K562 (cell line): ENCODE results near the gene CREG2. TPM values are rescaled to one million over a fixed set of nuclear protein-coding genes. Genes with fewer than 3 reads are reported as not detected.

Experiments
- ATAC-seq: fragments of 200-7000 bp; cut with Tn5 transposase; 3 replicates; pipeline ENCODE4 v1.9.1; 2020; ENCODE audit warnings: moderate library complexity
- BruUV-seq: library from RNA; stranded (reverse); fragments of 400-500 nt; replicated peaks from 2 replicates; lab custom pipeline; 2021; lab: Mats Ljungman, UMichigan
- CTCF ChIA-PET: fragments of 300-600 bp; formaldehyde crosslinking; extraction: SDS; loops from one replicate; lab custom pipeline; 2021; ENCODE audit warnings: low intra/inter-chr PET ratio; lab: Yijun Ruan, JAX
- POLR2A ChIA-PET: fragments of 300-600, 350-650 bp; sonication (Branson Sonifier 250); formaldehyde crosslinking; extraction: SDS; loops from one replicate; lab custom pipeline; 2021; ENCODE audit warnings: antibody characterized with exemption, inconsistent platforms; lab: Yijun Ruan, JAX
- DNase-seq, 4 experiments: peaks; one replicate each; pipeline versions ENCODE4 v3.0.0 to v3.0.0-alpha.2; 2011 to 2018; ENCODE audit warnings: low spot score in 3 of 4, mixed read lengths in 3 of 4; ENCODE audit errors: extremely low read depth in 1 of 4
- FAIRE-seq: peaks from 2 replicates; lab custom pipeline; 2011; peaks lifted over from hg19 to GRCh38; lab: Jason Lieb, UNC
- H2AFZ ChIP-seq: 2 replicates; pipeline ENCODE4 v1.6.0; 2011; ENCODE audit warnings: low read depth, low read length, control low read depth, inconsistent platforms
- H3K27ac ChIP-seq: fragments of 200-600 bp; 3 replicates; pipeline ENCODE4 v1.8.0; 2011; ENCODE audit warnings: low read depth, mild to moderate bottlenecking, control low read depth, inconsistent platforms, low read length, moderate library complexity, mixed read lengths; ENCODE audit errors: extremely low read depth
- H3K27me3 ChIP-seq, 2 experiments: fragments of 300-600 bp in 1 of 2; 2 replicates in 1 of 2; 3 replicates in 1 of 2; pipeline versions ENCODE4 v1.6.0 to v1.8.0; 2011; ENCODE audit warnings: inconsistent platforms in 2 of 2, low read length in 2 of 2, mild to moderate bottlenecking in 1 of 2, mixed read lengths in 1 of 2, moderate library complexity in 1 of 2; ENCODE audit not compliant: control insufficient read depth in 2 of 2, insufficient read depth in 2 of 2
- H3K36me3 ChIP-seq: fragments of 300-600 bp; 3 replicates; pipeline ENCODE4 v1.8.0; 2011; ENCODE audit warnings: mild to moderate bottlenecking, low read length, inconsistent platforms; ENCODE audit not compliant: control insufficient read depth, insufficient read depth
- H3K4me1 ChIP-seq, 2 experiments: fragments of 200-600 bp in 1 of 2; replicated peaks in 1 of 2; 2 replicates in 1 of 2; 3 replicates in 1 of 2; pipeline versions ENCODE4 v1.5.1 to v1.8.0; 2011; ENCODE audit warnings: inconsistent platforms in 2 of 2, low read length in 2 of 2, mild to moderate bottlenecking in 1 of 2, mixed read lengths in 1 of 2, moderate library complexity in 1 of 2; ENCODE audit not compliant: control insufficient read depth in 2 of 2, insufficient read depth in 2 of 2
- H3K4me2 ChIP-seq: 2 replicates; pipeline ENCODE4 v1.6.1; 2011; ENCODE audit warnings: low read length, control low read depth, inconsistent platforms, mixed read lengths; ENCODE audit not compliant: insufficient read depth
- H3K4me3 ChIP-seq: fragments of 200-600 bp; sonication (generic), shearing (Covaris generic); 2 replicates; pipeline ENCODE4 v1.5.1; 2016; ENCODE audit warnings: control low read depth, inconsistent platforms
- H3K79me2 ChIP-seq: fragments of 200-600 bp; 3 replicates; pipeline ENCODE4 v1.8.0; 2011; ENCODE audit warnings: low read length, inconsistent platforms; ENCODE audit not compliant: control insufficient read depth, insufficient read depth
- H3K9ac ChIP-seq, 2 experiments: 2 replicates each; pipeline versions ENCODE4 v1.6.0 to v1.6.1; 2011; ENCODE audit warnings: low read depth in 2 of 2, low read length in 2 of 2, control low read depth in 1 of 2, inconsistent platforms in 1 of 2, mild to moderate bottlenecking in 1 of 2, mixed read lengths in 1 of 2; ENCODE audit not compliant: insufficient read depth in 1 of 2
- H3K9me1 ChIP-seq: one replicate; pipeline ENCODE4 v1.6.0; 2011; ENCODE audit warnings: inconsistent platforms, mild to moderate bottlenecking, low read length, moderate library complexity; ENCODE audit not compliant: control insufficient read depth, insufficient read depth
- H3K9me3 ChIP-seq: replicated peaks from 2 replicates; pipeline ENCODE4 v1.5.1; 2011; ENCODE audit warnings: low read depth, low read length, inconsistent platforms; ENCODE audit not compliant: control insufficient read depth, insufficient read depth
- H4K20me1 ChIP-seq: replicated peaks from 2 replicates; pipeline ENCODE4 v1.6.1; 2011; ENCODE audit warnings: low read length, inconsistent platforms, mixed read lengths; ENCODE audit not compliant: control insufficient read depth, insufficient read depth
- BCL6 ChIP-seq: fragments of 250-450 bp; sonication (Bioruptor Pico); IDR thresholded peaks from 2 replicates; pipeline ENCODE4 v1.4.0; 2020
- CHD4 ChIP-seq: fragments of 200-600 bp; sonication (generic); IDR thresholded peaks from 3 replicates; pipeline ENCODE4 v1.6.1; 2012; ENCODE audit warnings: low read depth, mild to moderate bottlenecking, mixed read lengths, low read length, inconsistent platforms; ENCODE audit not compliant: insufficient read depth, insufficient replicate concordance, poor library complexity, severe bottlenecking
- EGR1 ChIP-seq: fragments of 450-650 bp; conservative IDR thresholded peaks from 2 replicates; pipeline ENCODE4 v1.6.1; 2017; ENCODE audit warnings: mild to moderate bottlenecking
- MAFK ChIP-seq: IDR thresholded peaks from 2 replicates; pipeline ENCODE4 v1.6.1; 2011; ENCODE audit warnings: low read length, improper control_type of control experiment
- PTTG1 ChIP-seq: fragments of 450-650 bp; IDR thresholded peaks from 2 replicates; pipeline ENCODE4 v1.6.1; 2016; ENCODE audit warnings: low read depth, mild to moderate bottlenecking, missing genetic modification characterization, missing compliant biosample characterization
- RBM22 ChIP-seq: fragments of 200-400 bp; formaldehyde crosslinking; IDR thresholded peaks from 2 replicates; pipeline ENCODE4 v1.6.1; 2018; ENCODE audit warnings: low read length, low read depth; ENCODE audit not compliant: poor library complexity, severe bottlenecking
- ZNF140 ChIP-seq: fragments of 250-450 bp; sonication (Bioruptor Pico); IDR thresholded peaks from 2 replicates; pipeline ENCODE4 v1.8.0; 2021; ENCODE audit warnings: moderate library complexity, mild to moderate bottlenecking, inconsistent platforms
- ZNF444 ChIP-seq: fragments of 250-450 bp; sonication (Bioruptor Pico); IDR thresholded peaks from 2 replicates; pipeline ENCODE4 v1.4.0; 2020; ENCODE audit warnings: mild to moderate bottlenecking, moderate library complexity
- ZNF77 ChIP-seq: fragments of 250-450 bp; sonication (Bioruptor Pico); IDR thresholded peaks from 2 replicates; pipeline ENCODE4 v1.5.0; 2020
- ZSCAN29 ChIP-seq: fragments of 450-650 bp; IDR thresholded peaks from 2 replicates; pipeline ENCODE4 v1.6.1; 2017
- WGBS: fragments of 100-300 bp; shearing (Covaris generic); methylation state at CpG from one replicate; pipeline ENCODE4 v1.1.6; 2016; ENCODE audit warnings: low coverage, mixed read lengths; ENCODE audit not compliant: insufficient coverage; ENCODE audit errors: missing lambda C conversion rate; 5-methylcytosine and 5-hydroxymethylcytosine counted together
- in situ Hi-C: fragments of 300-500 bp; cut with MboI; formaldehyde crosslinking; loops from 4 replicates; pipeline ENCODE4 v1.15.0; 2018; ENCODE audit warnings: inconsistent platforms, mixed read lengths
- intact Hi-C: fragments of 100-400 bp; cut with micrococcal nuclease; formaldehyde crosslinking; loops from 2 replicates; pipeline ENCODE4 v1.14.2; 2022
- polyA plus RNA-seq, 8 experiments: library from polyadenylated mRNA; depleted of rRNA in 4 of 8; stranded (reverse) in 5 of 8; unstranded in 3 of 8; fragments of >200 nt; fragmentation: Nextera tagmentation in 2 of 8; fragmentation: Illumina TruSeq in 1 of 8; extraction: Ambion mirVana in 2 of 8; extraction: Trizol in 1 of 8; gene quantifications; 2 replicates each; pipeline versions ENCODE4 v1.2.1 to v1.2.3, GENCODE V29; 2011 to 2014; ENCODE audit warnings: inconsistent platforms in 1 of 8, missing spikeins in 1 of 8
- total RNA-seq, 7 experiments: library from RNA; depleted of rRNA in 6 of 7; stranded (reverse); fragments of >200 nt in 6 of 7; fragmentation: Illumina TruSeq in 2 of 7; extraction: Trizol in 2 of 7; gene quantifications; 2 replicates each; pipeline versions ENCODE4 v1.2.1 to v1.2.3, GENCODE V29; 2011 to 2021; ENCODE audit warnings: low replicate concordance in 1 of 7
- TF ChIP-seq, protein P1 (sequence below): fragments of 250-450 bp; sonication (Bioruptor Pico); IDR thresholded peaks from 2 replicates; pipeline ENCODE4 v1.5.0; 2022; ENCODE audit warnings: mild to moderate bottlenecking
- TF ChIP-seq, protein P2 (sequence below), 2 experiments: IDR thresholded peaks; 2 replicates each; pipeline ENCODE4 v1.6.1; 2011; ENCODE audit warnings: borderline replicate concordance in 1 of 2, control low read depth in 1 of 2, low read depth in 1 of 2, low read length in 1 of 2, mild to moderate bottlenecking in 1 of 2, mixed read lengths in 1 of 2, moderate library complexity in 1 of 2; ENCODE audit not compliant: insufficient read depth in 1 of 2, insufficient read length in 1 of 2, poor library complexity in 1 of 2, severe bottlenecking in 1 of 2; ENCODE audit errors: extremely low read depth in 1 of 2
- TF ChIP-seq, protein P3 (sequence below), 2 experiments: fragments of 450-650 bp in 1 of 2; IDR thresholded peaks; 2 replicates each; pipeline ENCODE4 v1.6.1; 2011 to 2017; ENCODE audit warnings: low read depth in 2 of 2, antibody characterized with exemption in 1 of 2, borderline replicate concordance in 1 of 2, low read length in 1 of 2, mild to moderate bottlenecking in 1 of 2, mixed read lengths in 1 of 2; ENCODE audit not compliant: control insufficient read depth in 1 of 2

CREG2 gene
- total and polyA plus RNA-seq, 9 of the 15 experiments (the other 6 are each of a cell fraction or from before 2014, with no cell fraction given): not detected

DNA sequence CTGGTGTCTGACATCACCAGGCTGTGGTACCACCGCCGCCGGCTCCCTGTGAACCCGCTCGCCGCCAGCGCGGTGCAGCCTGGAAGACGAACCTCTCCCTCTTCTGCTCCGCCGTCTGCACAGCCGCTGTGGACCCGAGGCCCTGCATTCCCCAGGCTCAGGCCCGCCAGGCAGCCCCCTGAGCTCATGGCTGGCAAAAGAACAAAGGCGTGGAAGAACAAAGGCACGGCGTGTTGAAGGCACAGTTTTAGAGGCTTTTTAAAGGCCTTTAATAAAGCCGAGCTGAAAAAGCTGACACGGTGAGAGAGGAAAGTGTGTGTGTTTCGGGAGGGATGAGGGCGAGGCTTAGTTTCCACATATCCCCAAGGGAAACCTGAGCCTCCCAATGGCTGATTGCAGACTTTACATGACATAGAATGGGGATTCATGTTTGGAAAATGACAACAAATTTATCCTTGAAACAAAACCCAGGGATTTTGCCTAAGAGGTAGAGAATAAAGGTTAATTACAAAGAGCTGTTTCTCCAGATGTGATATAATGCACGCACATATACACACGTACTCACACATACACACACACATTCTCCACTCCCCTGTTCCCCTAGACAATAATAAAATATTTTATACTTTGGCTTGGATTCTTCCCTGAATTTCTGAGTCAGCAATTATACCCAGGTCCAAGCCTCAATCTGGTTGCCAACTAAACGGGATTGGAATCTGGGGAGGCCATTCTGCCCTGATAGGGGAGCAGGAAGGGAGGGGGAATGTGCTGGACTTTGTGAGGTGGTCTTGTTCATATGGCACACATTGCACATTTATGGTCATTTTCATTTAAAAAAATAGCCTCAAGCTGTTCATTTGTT lies 47.9 kb upstream of the CREG2 start (continued):
- TF ChIP-seq, protein P1, sequence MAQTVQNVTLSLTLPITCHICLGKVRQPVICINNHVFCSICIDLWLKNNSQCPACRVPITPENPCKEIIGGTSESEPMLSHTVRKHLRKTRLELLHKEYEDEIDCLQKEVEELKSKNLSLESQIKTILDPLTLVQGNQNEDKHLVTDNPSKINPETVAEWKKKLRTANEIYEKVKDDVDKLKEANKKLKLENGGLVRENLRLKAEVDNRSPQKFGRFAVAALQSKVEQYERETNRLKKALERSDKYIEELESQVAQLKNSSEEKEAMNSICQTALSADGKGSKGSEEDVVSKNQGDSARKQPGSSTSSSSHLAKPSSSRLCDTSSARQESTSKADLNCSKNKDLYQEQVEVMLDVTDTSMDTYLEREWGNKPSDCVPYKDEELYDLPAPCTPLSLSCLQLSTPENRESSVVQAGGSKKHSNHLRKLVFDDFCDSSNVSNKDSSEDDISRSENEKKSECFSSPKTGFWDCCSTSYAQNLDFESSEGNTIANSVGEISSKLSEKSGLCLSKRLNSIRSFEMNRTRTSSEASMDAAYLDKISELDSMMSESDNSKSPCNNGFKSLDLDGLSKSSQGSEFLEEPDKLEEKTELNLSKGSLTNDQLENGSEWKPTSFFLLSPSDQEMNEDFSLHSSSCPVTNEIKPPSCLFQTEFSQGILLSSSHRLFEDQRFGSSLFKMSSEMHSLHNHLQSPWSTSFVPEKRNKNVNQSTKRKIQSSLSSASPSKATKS: no peak
- TF ChIP-seq MAFK: peak; percentile 42; the same call in 1 of the 2 replicates
- no peak for TF ChIP-seq RBM22
- TF ChIP-seq ZNF140: no peak

DNA sequence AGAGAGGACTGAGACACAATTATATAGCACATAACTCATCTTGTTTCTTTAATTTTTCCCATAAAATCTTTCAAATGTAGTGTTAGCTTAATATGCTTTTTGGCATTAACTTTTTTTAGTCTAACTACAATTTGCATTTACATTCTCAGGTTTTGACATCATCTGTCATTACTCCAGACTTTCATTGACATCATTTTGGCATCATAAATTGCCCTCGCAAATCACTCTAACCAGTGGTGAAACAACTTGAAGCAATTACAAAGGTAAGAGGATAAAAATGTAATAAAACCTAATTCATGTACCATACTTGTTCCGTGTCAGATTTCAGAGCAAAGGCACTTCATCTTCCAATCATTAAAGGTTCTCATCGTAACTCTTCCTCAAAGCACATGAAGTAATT lies 46.2 kb upstream of the CREG2 start:
- Histone ChIP-seq H3K9me1 (no peaks in the 10 kb centered on the region), H3K4me3 (no peak overlapping the region), H3K36me3 (no peaks in the 10 kb centered on the region), H3K27ac (no peak overlapping the region), H3K4me2 (no peak overlapping the region), H4K20me1 (peaks cover 7% of the 10 kb centered on the region; the same call in 1 of the 2 replicates), H3K4me1 (peaks cover 0 to 3% of the 10 kb centered on the region in 2 experiments; a peak in 1 of 5 replicates), H3K27me3 (peaks cover 17 to 38% of the 10 kb centered on the region in 2 experiments; a peak in 4 of 5 replicates), H3K9ac (no peak overlapping the region), H2AFZ (no peak overlapping the region), H3K79me2 (no peaks in the 10 kb centered on the region), H3K9me3 (no peaks in the 10 kb centered on the region)
- intact Hi-C loops (no loop called here), in situ Hi-C loops (no loop called here)
- ATAC-seq: no peak
- FAIRE-seq: no peak
- CTCF ChIA-PET: no interaction called here
- DNase-seq: no peak
- BruUV-seq: no TSS peak
- 0% methylated on average over 3 of the region's 3 CpGs for WGBS
- POLR2A ChIA-PET: no interaction called here
- no peak for TF ChIP-seq ZSCAN29
- no peak for TF ChIP-seq PTTG1
- TF ChIP-seq, protein P2, sequence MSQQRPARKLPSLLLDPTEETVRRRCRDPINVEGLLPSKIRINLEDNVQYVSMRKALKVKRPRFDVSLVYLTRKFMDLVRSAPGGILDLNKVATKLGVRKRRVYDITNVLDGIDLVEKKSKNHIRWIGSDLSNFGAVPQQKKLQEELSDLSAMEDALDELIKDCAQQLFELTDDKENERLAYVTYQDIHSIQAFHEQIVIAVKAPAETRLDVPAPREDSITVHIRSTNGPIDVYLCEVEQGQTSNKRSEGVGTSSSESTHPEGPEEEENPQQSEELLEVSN (IDR thresholded peaks at IDR 0.05; ENCODE audit: borderline replicate concordance in 1 of 2, extremely low read depth in 1 of 2, insufficient read depth in 1 of 2, insufficient read length in 1 of 2, low read depth in 1 of 2, low read length in 1 of 2, poor library complexity in 1 of 2, severe bottlenecking in 1 of 2): no peak
- no peak for TF ChIP-seq CHD4
- TF ChIP-seq EGR1: no peak
- no peak for TF ChIP-seq ZNF444 (CRISPR knock-in tag)
- TF ChIP-seq, protein P3, sequence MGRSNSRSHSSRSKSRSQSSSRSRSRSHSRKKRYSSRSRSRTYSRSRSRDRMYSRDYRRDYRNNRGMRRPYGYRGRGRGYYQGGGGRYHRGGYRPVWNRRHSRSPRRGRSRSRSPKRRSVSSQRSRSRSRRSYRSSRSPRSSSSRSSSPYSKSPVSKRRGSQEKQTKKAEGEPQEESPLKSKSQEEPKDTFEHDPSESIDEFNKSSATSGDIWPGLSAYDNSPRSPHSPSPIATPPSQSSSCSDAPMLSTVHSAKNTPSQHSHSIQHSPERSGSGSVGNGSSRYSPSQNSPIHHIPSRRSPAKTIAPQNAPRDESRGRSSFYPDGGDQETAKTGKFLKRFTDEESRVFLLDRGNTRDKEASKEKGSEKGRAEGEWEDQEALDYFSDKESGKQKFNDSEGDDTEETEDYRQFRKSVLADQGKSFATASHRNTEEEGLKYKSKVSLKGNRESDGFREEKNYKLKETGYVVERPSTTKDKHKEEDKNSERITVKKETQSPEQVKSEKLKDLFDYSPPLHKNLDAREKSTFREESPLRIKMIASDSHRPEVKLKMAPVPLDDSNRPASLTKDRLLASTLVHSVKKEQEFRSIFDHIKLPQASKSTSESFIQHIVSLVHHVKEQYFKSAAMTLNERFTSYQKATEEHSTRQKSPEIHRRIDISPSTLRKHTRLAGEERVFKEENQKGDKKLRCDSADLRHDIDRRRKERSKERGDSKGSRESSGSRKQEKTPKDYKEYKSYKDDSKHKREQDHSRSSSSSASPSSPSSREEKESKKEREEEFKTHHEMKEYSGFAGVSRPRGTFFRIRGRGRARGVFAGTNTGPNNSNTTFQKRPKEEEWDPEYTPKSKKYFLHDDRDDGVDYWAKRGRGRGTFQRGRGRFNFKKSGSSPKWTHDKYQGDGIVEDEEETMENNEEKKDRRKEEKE (IDR thresholded peaks at IDR 0.05; ENCODE audit: borderline replicate concordance in 1 of 2, control insufficient read depth in 1 of 2, low read depth in 2 of 2, low read length in 1 of 2): no peak
- TF ChIP-seq BCL6 (CRISPR knock-in tag): no peak
- TF ChIP-seq ZNF77 (CRISPR knock-in tag): no peak
